GM19238 (cell line): ENCODE measurements around the gene VWA5A.
"Not testable (repeated sequence)": the region's sequence is repeated elsewhere in the genome, so short reads cannot be mapped to it uniquely, and the experiment has no call there.

ENCODE experiments used
- DNase-seq: peaks from one replicate; pipeline ENCODE4 v3.0.0; 2011; ENCODE audit warnings: low spot score; ENCODE audit not compliant: insufficient read length

VWA5A gene

GRCh38 chr11:124090996-124091395, 24.3 kb upstream of the VWA5A start:
- no peak for DNase-seq

- no peak for DNase-seq
Observed at GRCh38 chr11:124093330-124093729, 21.9 kb upstream of the VWA5A start.

GRCh38 chr11:124094731-124095130, 20.5 kb upstream of the VWA5A start:
- no peak for DNase-seq

DNA sequence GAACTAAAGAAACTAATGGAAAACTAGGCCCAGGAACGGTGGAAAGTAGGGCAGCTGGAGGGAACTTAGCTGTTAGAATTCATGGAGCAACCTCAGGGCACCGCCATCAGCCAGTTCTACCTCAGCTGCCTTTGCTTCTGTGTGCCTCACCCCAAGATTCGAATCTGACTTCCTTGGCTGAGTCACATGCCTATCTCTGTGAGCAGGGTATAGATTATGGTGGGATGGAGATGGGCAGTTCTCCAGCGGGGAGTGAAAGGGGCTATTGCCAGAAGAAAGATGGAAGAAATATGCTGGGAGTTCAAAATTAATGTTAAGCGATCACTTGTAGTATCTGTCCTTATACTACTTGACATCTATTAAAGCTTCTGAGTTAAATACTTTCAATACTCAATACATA, 18.9 kb upstream of the VWA5A start:
- no peak for DNase-seq

GRCh38 chr11:124098141-124098540, 17.1 kb upstream of the VWA5A start:
- no peak for DNase-seq

DNA sequence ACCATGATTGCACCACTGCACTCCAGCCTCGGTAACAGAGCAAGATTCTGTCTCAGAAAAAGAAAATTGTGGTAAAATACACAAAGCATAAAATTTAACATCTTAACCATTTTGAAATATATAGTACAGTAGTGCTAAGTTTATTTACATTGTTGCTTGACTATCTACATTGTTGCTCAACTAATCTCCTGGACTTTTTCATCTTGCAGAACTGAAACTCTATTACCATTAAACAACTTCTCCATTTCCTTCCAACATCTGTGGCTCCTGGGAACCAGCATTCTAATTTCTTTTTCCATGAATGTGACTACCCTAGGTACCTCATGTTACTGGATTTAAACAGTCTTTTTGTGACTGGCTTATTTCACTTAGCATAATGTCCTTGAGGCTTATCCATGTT, 13.5 kb upstream of the VWA5A start:
- no peak for DNase-seq

- DNase-seq, result no peak
Observed at GRCh38 chr11:124108156-124108555, 7.1 kb upstream of the VWA5A start.

- DNase-seq, result no peak
Observed at GRCh38 chr11:124109377-124109776, 5.9 kb upstream of the VWA5A start.

DNA sequence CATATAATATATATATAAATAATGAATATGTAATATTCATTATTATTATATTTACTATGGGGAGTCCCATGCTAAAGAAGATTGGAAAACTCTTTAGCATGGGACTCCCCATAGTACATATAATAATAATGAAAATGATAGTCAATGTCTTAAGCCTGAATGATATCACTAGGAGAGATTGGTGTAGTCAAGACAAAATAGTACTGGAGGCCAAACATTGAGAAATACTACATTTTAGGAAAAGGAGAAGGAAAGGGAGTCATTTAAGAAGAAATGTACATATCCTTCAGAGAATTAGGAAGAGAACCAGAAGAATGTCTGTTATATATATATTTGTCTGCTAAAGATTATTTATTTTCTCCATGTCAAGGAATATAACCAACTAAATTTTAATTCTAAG, 5.0 kb upstream of the VWA5A start:
- no peak for DNase-seq

GRCh38 chr11:124113890-124114289, 1.4 kb upstream of the VWA5A start:
- DNase-seq, result no peak

DNA sequence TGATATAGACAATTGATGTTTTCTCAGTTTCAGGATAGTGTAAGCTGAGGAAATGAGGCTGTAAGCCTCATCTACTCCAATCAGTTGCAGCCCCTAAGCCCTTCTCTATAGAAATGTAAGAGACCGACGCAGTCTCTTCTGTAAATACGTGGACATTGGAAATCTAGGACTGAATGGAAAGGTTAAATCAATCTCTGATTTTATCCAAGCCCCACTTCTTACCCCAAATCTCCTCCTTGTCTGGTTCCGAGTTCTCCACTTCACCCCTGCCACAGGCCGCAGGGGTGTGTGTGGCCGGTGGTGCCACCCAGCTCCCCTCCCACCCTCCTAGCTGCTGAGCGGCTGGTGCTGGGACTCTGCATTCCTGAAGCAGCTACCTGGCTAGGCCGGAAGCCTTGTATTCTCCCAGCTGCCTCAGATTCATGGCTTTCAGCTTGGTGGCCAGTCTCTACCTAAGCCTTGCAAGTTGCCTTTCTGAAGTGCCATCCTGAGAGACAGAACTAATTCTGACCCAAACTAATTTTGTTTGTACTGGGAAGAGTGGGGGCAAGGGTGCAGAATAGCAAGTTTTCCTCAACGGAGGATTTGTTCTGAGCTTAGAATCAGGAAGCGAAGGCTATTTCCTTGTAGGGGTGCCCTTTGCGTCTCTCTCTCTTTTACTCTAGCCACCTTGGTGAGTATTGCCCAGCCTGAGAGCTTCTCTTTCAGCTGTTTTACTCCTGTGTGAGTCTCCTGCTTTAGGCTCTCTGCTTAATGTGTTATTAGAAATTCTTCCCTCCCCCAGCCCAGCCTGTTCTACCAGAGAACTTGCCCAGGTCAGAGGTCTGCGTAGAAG, 749 bp downstream of the VWA5A start:
- no peak for DNase-seq

- no peak for DNase-seq
Observed at GRCh38 chr11:124119103-124119502, 3.9 kb downstream of the VWA5A start.

DNA sequence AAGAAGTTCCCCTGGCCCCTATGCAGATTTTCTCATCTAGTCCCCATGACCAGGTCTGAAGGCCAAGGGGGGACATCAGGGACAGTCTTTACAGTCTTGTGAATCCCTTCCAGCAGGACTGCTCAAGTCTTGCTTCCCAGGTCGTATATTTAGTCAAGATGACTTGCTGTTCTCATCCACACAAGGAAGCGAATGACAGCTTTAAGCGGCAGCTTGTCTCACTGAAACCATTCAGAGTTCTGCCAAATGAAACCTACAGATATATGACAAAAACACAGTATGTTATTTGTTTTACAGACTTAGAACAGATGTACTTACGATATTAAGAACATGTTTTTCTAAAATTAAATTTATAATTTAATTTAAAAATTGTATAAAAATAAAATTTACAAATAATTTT, 5.6 kb downstream of the VWA5A start:
- no peak for DNase-seq

DNA sequence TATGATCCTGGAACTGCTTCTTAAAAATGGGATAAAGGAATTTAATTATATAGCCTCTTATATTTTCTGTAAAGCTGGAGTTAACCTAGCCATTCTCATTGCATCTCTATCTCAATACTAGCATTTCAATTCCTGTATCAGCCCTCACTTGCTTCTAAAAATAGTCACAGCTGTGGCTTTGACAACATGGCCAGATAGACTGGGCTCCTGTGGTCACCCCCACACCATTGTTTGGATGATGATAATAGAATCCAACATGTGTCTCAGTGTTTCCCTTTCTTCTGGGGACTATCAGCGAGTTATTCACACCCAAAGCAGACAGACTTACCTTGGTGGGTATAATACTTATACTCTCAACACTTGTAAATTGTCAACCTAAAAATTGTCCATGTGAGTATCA, 6.9 kb downstream of the VWA5A start:
- no peak for DNase-seq

DNA sequence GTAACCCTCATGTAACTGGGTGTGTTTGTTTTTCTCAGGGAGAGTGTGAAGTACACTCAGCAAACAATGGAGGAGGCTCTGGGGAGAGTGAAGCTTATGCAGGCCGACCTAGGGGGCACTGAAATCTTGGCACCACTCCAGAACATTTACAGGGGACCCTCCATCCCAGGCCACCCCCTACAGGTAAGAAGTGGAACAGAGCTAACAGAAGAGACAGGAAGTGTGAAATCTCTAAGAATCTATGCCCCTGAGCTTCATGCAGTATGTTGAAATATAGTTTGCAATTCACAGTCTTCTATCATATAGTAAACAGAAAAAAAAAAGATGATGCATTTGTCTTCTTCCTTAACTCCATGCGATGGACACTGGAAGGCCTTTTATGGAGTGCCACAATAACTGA, 8.4 kb downstream of the VWA5A start:
- no peak for DNase-seq

GRCh38 chr11:124127134-124127533, 11.9 kb downstream of the VWA5A start:
- DNase-seq, result not testable (repeated sequence)

DNA sequence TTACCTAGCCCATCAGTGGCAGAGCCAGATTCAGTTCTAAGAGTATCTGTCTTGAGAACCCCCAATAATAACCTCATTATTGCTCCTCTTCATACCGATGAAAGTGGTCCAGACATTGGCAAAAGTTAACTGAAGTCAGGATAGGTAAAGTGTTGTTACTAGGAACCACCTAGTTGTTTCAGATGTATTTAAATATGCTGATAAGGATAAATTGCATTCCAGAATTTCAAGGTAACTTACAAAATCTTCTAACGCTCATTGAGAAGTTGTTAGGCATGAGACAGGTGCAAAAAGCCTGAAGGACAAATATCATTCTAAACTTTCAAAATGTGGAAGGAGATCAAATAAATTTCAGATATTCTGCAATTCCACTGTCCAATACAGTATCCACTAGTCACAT, 27.8 kb downstream of the VWA5A start:
- DNase-seq, result no peak

- DNase-seq, result no peak
Observed at GRCh38 chr11:124147951-124148350, 32.7 kb downstream of the VWA5A start.

DNA sequence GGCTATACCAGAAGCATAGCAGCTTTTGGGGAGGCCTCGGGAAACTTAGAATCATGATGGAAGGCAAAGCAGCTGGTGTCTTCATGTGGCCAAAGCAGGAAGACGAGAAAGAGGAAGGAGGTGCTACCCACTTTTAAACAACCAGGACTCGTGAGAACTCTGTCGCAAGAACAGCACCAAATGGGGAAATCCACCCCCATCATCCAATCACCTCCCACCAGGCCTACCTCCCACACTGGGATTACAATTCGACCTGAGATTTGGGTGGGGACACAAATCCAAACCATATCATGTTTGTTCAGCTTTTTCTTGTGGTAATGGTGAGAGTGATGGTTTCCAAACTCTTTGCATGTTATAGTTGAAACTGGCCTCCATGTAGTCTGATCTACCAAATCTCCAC, 35.4 kb downstream of the VWA5A start:
- DNase-seq, result no peak

DNA sequence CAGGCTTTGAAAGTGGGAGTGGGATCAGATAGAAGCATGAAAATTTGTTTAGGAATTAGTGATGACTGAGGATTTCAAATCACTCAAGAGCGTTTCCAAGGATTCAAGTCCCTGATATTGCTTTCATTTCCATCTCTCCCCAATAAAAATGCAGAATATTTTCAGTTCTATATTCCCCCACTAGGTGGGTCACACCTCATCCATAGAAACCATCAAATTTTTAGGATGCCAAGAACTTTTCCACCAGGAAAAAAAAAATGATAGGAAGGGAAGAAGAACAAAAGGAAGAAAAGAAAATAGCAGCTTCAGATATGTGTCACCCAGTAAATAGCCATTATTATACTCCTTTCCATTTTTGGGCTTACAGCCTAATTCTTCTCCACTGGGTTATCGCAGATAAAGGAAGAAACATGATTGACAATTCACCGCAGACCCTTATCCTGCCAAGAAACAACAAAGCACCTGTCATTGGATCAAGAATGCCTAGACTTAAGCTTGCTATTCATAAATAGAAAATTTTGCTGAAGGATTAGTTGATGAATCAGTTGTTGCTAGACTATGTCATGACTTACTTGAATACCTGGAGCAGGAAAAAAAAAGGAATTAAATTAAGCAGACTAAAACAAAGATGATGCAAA, 37.6 kb downstream of the VWA5A start:
- DNase-seq, result no peak

- no peak for DNase-seq
Observed at GRCh38 chr11:124153821-124154220, 38.6 kb downstream of the VWA5A start.

- DNase-seq, result no peak
Observed at GRCh38 chr11:124159481-124159880, 44.2 kb downstream of the VWA5A start.

GRCh38 chr11:124160986-124161385, 45.7 kb downstream of the VWA5A start:
- DNase-seq, result no peak
